CD4-positive, CD25-positive, alpha-beta regulatory T cell (primary cell): ENCODE data around the gene FBRSL1. TPM values are rescaled to one million over a fixed set of nuclear protein-coding genes. Genes with fewer than 3 reads are reported as not detected.
A peak's percentile ranks its signal among the peaks of the same experiment; 100 is the strongest.

ENCODE experiments used
- ATAC-seq, 2 donors: fragments of 150-1000 bp; cut with Tn5 transposase; one replicate each; pipeline ENCODE4 v1.10.0; 2021; ENCODE audit warnings: low read depth in 2 of 2, moderate number of reproducible peaks in 2 of 2, moderate library complexity in 1 of 2
- DNase-seq, 3 donors: peaks; one replicate each; pipeline versions ENCODE4 v3.0.0 to v3.0.0-alpha.2; 2012 to 2022; ENCODE audit warnings: mixed read lengths in 1 of 3
- H3K27ac ChIP-seq: one replicate; pipeline ENCODE4 v1.7.0; 2013; ENCODE audit warnings: mild to moderate bottlenecking, low read length; ENCODE audit not compliant: insufficient read depth, poor library complexity, severe bottlenecking
- H3K27me3 ChIP-seq: one replicate; pipeline ENCODE4 v1.7.0; 2013; ENCODE audit warnings: low read length; ENCODE audit not compliant: control insufficient read depth, insufficient read depth
- H3K36me3 ChIP-seq: one replicate; pipeline ENCODE4 v1.7.0; 2013; ENCODE audit warnings: mild to moderate bottlenecking, low read length, moderate library complexity; ENCODE audit not compliant: control insufficient read depth, insufficient read depth
- H3K4me1 ChIP-seq: 2 replicates; pipeline ENCODE4 v1.7.0; 2013; ENCODE audit warnings: mild to moderate bottlenecking, low read length; ENCODE audit not compliant: insufficient read depth, control insufficient read depth, poor library complexity, severe bottlenecking
- H3K4me3 ChIP-seq: one replicate; pipeline ENCODE4 v1.7.0; 2013; ENCODE audit warnings: low read depth, mild to moderate bottlenecking, low read length, moderate library complexity
- H3K9me3 ChIP-seq, 2 experiments: 1 replicate in 1 of 2; 2 replicates in 1 of 2; pipeline ENCODE4 v1.7.0; 2013; ENCODE audit warnings: low read length in 2 of 2, mild to moderate bottlenecking in 1 of 2, moderate library complexity in 1 of 2; ENCODE audit not compliant: control insufficient read depth in 2 of 2
- H3K27ac Mint-ChIP-seq, 3 donors: one replicate each; pipeline ENCODE4 v1.8.0; 2020 to 2022; ENCODE audit warnings: mild to moderate bottlenecking in 3 of 3, mixed read lengths in 3 of 3, moderate library complexity in 2 of 3
- H3K27me3 Mint-ChIP-seq: one replicate; pipeline ENCODE4 v1.8.0; 2022; ENCODE audit warnings: mild to moderate bottlenecking, mixed read lengths
- H3K36me3 Mint-ChIP-seq: one replicate; pipeline ENCODE4 v1.8.0; 2020; ENCODE audit warnings: mixed read lengths
- H3K4me1 Mint-ChIP-seq, 4 donors: one replicate each; pipeline ENCODE4 v1.8.0; 2020 to 2022; ENCODE audit warnings: mixed read lengths in 4 of 4, mild to moderate bottlenecking in 1 of 4
- H3K4me3 Mint-ChIP-seq, 4 donors: one replicate each; pipeline ENCODE4 v1.8.0; 2020 to 2022; ENCODE audit warnings: mild to moderate bottlenecking in 4 of 4, mixed read lengths in 4 of 4, moderate library complexity in 3 of 4
- H3K9me3 Mint-ChIP-seq, 7 donors: one replicate each; pipeline ENCODE4 v1.8.0; 2020 to 2022; ENCODE audit warnings: mixed read lengths in 7 of 7, mild to moderate bottlenecking in 3 of 7, moderate library complexity in 2 of 7
- polyA plus RNA-seq, 4 donors: library from polyadenylated mRNA; unstranded; fragments of 300-500 nt; fragmentation: Illumina TruSeq; gene quantifications; one replicate each; pipeline ENCODE4 v1.2.3, GENCODE V29; 2021
- total RNA-seq: library from RNA; stranded (reverse); gene quantifications from one replicate; pipeline ENCODE4 v1.2.3, GENCODE V29; 2022

Gene FBRSL1
- total and polyA plus RNA-seq, 5 donors from 2014 or later = 0.16 to 94.6 (median 0.34) TPM

DNA sequence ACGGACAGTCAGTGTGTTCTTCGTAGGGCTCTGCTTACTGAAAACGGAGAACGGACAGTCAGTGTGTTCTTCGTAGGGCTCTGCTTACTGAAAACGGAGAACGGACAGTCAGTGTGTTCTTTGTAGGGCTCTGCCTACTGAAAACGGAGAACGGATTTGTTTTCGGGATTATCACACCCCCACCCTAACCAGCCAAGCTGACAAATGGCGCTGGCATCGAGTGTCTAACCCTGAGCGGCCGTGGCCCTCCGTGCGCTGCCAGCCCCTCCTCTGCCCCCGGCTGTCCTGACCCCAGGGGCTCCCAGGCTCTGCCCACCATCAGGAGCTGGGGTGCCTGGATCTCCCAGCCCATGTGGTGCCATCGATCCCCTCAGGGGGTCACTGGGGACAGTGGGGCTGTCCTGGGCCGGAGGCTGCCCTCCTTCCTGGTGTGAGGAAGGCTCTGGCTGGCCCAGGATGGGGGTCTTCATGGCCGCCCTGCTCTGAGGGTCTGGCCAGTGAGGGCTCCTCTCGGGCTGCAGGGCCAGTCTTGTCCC, 57.3 kb downstream of the FBRSL1 start:
- no peaks in the 10 kb centered on the region for H3K27me3 Mint-ChIP-seq
- no peaks in the 10 kb centered on the region for H3K9me3 Mint-ChIP-seq
- no peaks in the 10 kb centered on the region for H3K4me1 ChIP-seq
- no peak overlapping the region for H3K27ac Mint-ChIP-seq
- H3K36me3 ChIP-seq = no peaks in the 10 kb centered on the region
- H3K27ac ChIP-seq = no peak overlapping the region
- DNase-seq = no peak
- H3K4me3 Mint-ChIP-seq = no peak overlapping the region
- H3K36me3 Mint-ChIP-seq = peaks cover 4% of the 10 kb centered on the region
- no peaks in the 10 kb centered on the region for H3K27me3 ChIP-seq
- H3K9me3 ChIP-seq = no peaks in the 10 kb centered on the region
- no peak overlapping the region for H3K4me3 ChIP-seq
- no peak for ATAC-seq
- peaks cover 0 to 5% (median 2%) of the 10 kb centered on the region in 4 donors for H3K4me1 Mint-ChIP-seq

DNA sequence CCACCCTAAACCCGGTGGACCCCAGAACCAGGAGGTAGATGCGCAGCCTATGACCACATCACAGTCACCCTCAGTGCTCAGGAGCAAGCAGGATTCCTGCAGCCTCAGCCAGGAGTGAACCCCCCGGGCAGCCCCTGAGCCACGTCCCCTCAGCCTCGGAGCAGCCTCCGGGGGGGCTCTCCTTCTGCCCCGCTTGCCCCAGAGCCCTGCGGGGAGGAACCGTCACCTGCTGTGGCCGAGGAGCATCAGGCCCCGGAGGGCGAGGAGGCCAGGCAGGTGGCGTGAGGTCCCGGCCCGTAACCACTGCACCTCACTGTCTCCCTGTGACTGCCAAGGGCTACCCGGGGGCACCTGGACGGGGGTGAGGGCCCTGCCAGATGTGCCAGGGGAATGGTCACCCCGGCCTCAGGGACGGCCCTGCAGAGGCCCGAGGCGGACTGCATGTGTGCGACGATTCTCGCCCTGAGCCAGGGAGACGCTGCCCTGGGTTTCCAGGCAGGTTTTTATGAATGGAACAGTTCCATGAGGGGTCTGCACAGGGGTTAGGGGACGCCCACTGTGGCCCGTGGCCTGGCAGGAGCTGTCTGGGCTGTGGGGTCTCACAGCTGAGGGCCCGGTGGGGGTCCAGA, 58.6 kb downstream of the FBRSL1 start:
- H3K27ac Mint-ChIP-seq = no peak overlapping the region
- peaks cover 0 to 5% (median 2%) of the 10 kb centered on the region in 4 donors for H3K4me1 Mint-ChIP-seq
- Histone ChIP-seq H3K27ac (no peak overlapping the region), H3K9me3 (no peaks in the 10 kb centered on the region), H3K4me3 (no peak overlapping the region), H3K4me1 (no peaks in the 10 kb centered on the region), H3K36me3 (no peaks in the 10 kb centered on the region), H3K27me3 (no peaks in the 10 kb centered on the region)
- no peak for DNase-seq
- ATAC-seq = no peak
- H3K9me3 Mint-ChIP-seq = no peaks in the 10 kb centered on the region
- H3K36me3 Mint-ChIP-seq = peaks cover 4% of the 10 kb centered on the region
- H3K27me3 Mint-ChIP-seq = no peaks in the 10 kb centered on the region
- peak overlapping the region in 1 of 4 donors; percentile 31 for H3K4me3 Mint-ChIP-seq

DNA sequence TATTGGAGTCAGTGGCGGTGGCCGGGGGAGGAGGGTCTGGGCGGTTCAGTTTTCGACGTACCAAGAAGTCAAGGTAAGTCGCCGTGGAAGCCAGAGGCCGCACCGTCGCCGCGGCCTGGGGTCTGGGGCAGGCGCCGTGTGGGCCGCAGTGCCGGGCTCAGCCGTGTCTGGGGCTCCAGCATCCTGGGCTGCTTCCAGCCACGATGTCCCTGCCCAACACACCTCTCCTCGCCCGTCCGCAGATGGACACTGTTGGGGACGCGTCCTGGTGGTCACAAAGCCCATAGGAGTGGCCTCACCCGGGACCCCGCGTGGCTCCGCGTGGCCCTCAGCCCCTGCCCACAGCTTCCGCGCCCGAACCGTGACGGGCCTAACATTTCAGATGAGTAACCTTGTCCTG, 59.1 kb downstream of the FBRSL1 start:
- DNase-seq = no peak
- no peaks in the 10 kb centered on the region for H3K9me3 Mint-ChIP-seq

DNA sequence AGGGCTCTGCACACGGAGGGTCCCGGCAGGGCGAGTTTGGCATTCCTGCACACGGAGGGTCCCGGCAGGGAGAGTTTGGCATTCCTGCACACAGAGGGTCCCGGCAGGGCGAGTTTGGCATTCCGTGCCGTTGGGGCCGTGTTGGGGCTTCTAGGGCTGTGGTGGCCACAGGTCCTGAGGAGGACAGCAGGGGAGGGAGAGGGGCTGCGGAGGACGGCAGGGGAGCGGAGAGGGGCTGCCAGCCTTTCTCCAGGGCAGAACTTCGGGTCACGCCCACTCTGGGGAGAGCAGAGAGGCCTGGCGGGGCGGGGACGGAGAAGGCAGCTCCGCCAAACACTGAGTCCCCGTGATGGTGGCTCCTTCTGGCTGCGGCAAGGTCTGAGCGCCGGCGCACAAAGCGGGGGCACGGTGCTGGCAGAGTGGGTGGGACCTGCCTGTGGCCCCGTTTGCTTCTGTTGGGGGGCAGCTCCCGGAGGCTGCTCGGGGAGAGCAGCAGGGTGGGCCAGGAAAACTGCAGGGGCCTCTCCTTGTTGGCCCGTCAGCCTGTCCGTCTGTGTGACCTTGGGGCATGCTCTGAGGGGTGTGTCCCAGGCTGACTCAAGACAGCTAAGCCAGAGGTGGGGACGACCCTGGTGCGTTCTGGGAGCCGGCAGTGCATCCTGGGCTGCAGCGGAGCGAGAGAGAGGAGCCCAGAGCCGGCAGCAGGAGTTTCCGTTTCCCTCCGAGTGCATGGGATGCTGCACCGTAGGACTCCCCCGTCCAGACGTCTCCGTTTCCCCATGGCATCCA, 60.3 kb downstream of the FBRSL1 start:
- H3K9me3 Mint-ChIP-seq = no peaks in the 10 kb centered on the region
- Histone ChIP-seq H3K4me3 (no peak overlapping the region), H3K27me3 (no peaks in the 10 kb centered on the region), H3K9me3 (no peaks in the 10 kb centered on the region), H3K27ac (no peak overlapping the region), H3K4me1 (no peaks in the 10 kb centered on the region), H3K36me3 (no peaks in the 10 kb centered on the region)
- no peaks in the 10 kb centered on the region for H3K4me1 Mint-ChIP-seq
- no peak overlapping the region for H3K4me3 Mint-ChIP-seq
- no peak for ATAC-seq
- no peak for DNase-seq
- no peak overlapping the region for H3K27ac Mint-ChIP-seq
- no peaks in the 10 kb centered on the region for H3K27me3 Mint-ChIP-seq
- H3K36me3 Mint-ChIP-seq = no peaks in the 10 kb centered on the region

More for the DNA sequence above, 59.1 kb downstream of the FBRSL1 start:
- H3K9me3 ChIP-seq = no peaks in the 10 kb centered on the region
- H3K4me3 ChIP-seq = no peak overlapping the region
- H3K4me1 ChIP-seq = no peaks in the 10 kb centered on the region
- Mint-ChIP-seq H3K36me3 (peaks cover 4% of the 10 kb centered on the region), H3K27ac (no peak overlapping the region), H3K4me1 (peaks cover 0 to 5% (median 2%) of the 10 kb centered on the region in 4 donors), H3K4me3 (peak overlapping the region in 1 of 4 donors; percentile 31), H3K27me3 (no peaks in the 10 kb centered on the region)
- H3K27ac ChIP-seq = no peak overlapping the region
- H3K36me3 ChIP-seq = no peaks in the 10 kb centered on the region
- no peaks in the 10 kb centered on the region for H3K27me3 ChIP-seq
- no peak for ATAC-seq

DNA sequence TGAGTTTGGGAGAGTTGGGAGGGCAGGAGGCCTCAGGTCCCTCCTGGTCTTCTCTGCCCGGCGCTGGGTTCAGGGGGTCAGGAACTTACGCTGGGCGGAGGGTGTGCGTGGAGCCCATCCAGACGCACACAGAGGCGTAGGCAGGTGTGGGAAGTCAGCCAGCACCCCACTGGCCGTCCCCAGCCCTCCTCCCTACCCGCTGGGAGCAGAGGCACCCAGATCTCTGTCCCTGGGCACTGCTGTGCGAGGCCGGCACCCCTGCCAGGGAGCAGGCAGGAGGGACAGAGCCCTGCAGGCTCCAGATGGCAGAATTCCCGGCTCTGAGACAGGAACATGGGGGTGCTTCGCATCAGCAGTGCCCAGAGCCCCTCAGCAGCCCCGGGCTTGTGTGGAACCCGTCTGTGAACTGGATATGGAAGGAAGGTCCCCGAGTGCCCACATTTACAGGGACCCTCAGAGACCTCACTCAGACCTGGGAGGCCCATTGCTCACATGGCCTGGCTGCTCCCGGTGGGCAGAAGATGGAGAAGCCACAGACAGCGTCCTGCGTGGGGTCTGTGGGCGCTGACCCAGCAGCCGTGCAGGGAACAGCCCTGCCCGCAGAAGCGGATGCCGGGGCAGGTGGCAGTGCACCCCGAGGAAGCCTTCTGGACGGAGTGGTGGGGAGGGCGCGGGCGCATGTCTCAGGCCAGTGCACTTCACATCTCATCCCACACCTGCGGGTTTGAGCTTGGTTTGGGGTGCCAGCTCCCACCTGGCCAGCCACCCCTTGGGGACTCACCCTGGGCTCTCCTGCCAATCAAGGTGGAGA, 61.1 kb downstream of the FBRSL1 start:
- Mint-ChIP-seq H3K4me1 (no peaks in the 10 kb centered on the region), H3K4me3 (no peak overlapping the region), H3K27ac (no peak overlapping the region), H3K9me3 (peaks cover 0 to 2% (median 0%) of the 10 kb centered on the region in 7 donors), H3K36me3 (no peaks in the 10 kb centered on the region), H3K27me3 (no peaks in the 10 kb centered on the region)
- no peak overlapping the region for H3K27ac ChIP-seq
- ATAC-seq = no peak
- no peaks in the 10 kb centered on the region for H3K4me1 ChIP-seq
- DNase-seq = no peak
- H3K36me3 ChIP-seq = no peaks in the 10 kb centered on the region
- H3K27me3 ChIP-seq = no peaks in the 10 kb centered on the region
- H3K9me3 ChIP-seq = no peaks in the 10 kb centered on the region
- no peak overlapping the region for H3K4me3 ChIP-seq

DNA sequence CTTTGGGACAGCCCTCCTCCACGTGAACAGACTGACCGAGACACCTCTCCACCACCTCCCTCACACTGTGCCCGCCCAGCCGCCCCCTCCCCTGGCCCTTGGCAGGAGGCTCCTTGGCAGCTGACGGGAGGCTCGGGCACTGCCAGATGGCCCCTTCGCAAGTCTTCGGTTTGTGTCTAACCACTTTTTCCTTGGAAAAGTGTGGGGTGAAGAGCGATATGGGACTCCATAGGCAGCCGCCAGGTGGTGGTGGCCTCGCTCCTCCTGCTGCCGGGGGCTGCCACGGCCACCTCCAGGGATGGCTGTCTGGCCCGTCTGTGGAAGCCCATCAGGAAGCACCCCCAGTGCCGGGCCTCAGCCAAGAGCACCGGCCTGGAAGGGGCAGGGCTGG, 61.7 kb downstream of the FBRSL1 start:
- no peak overlapping the region for H3K4me3 Mint-ChIP-seq
- DNase-seq (no peak), ATAC-seq (no peak)
- H3K9me3 ChIP-seq = no peaks in the 10 kb centered on the region
- no peaks in the 10 kb centered on the region for H3K27me3 Mint-ChIP-seq
- H3K27ac Mint-ChIP-seq = no peak overlapping the region
- H3K36me3 ChIP-seq = no peaks in the 10 kb centered on the region
- no peaks in the 10 kb centered on the region for H3K36me3 Mint-ChIP-seq
- no peaks in the 10 kb centered on the region for H3K27me3 ChIP-seq
- no peaks in the 10 kb centered on the region for H3K4me1 Mint-ChIP-seq
- H3K9me3 Mint-ChIP-seq = peaks cover 0 to 2% (median 0%) of the 10 kb centered on the region in 7 donors
- no peaks in the 10 kb centered on the region for H3K4me1 ChIP-seq
- no peak overlapping the region for H3K27ac ChIP-seq
- H3K4me3 ChIP-seq = no peak overlapping the region

DNA sequence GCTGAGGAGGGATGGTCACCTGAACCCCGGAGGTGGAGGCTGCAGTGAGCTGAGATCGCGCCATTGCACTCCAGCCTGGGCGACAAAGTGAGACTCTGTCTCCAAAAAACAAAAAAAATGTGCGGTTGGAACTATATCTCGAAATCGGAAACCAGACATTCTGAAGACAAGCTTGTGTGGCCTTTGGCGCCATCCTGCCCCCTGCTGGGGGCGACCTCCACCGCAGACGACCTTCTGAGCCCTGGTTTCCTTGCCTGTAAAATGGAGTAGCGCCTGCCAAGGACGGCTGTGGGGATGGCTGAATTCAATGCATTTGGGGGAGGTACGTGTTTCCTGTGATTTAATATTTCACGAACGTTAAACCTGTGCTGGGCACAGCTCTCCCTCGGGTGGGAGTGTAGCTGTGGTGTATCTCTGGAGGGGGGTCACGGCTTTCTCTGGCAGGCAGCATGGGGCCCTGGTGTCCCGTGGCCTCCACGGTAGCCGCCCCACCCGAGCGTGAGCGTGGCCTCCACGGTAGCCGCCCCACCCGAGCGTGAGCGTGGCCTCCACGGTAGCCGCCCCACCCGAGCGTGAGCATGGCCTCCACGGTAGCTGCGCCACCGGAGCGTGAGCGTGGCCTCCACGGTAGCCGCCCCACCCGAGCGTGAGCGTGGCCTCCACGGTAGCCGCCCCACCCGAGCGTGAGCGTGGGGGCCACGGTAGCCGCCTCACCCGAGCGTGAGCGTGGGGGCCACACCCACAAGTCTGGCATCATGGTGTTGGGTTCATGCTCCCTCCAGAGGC, 65.1 kb downstream of the FBRSL1 start:
- H3K36me3 Mint-ChIP-seq = no peaks in the 10 kb centered on the region
- H3K27me3 Mint-ChIP-seq = peaks cover 13% of the 10 kb centered on the region
- DNase-seq = peak in 2 of 3 donors; percentile 33 to 36
- no peak for ATAC-seq
- Histone ChIP-seq H3K27ac (no peak overlapping the region), H3K4me1 (peaks cover 14% of the 10 kb centered on the region), H3K9me3 (no peaks in the 10 kb centered on the region), H3K4me3 (no peak overlapping the region), H3K27me3 (no peaks in the 10 kb centered on the region), H3K36me3 (no peaks in the 10 kb centered on the region)
- no peak overlapping the region for H3K27ac Mint-ChIP-seq
- H3K9me3 Mint-ChIP-seq = peaks cover 0 to 2% (median 0%) of the 10 kb centered on the region in 7 donors
- no peak overlapping the region for H3K4me3 Mint-ChIP-seq
- H3K4me1 Mint-ChIP-seq = peaks cover 0 to 17% (median 6%) of the 10 kb centered on the region in 4 donors
